Hepatocyte (in vitro differentiated cells): ENCODE results near the gene ASGR2.

ENCODE experiments used
- EZH2 ChIP-seq: fragments of 200-600 bp; sonication (generic); IDR thresholded peaks from 2 replicates; pipeline ENCODE4 v1.6.1; 2016; ENCODE audit warnings: antibody characterized with exemption, mild to moderate bottlenecking, borderline replicate concordance
- EZH2phosphoT487 ChIP-seq: fragments of 200-600 bp; sonication (generic); IDR thresholded peaks from one replicate; pipeline ENCODE4 v1.6.1; 2018; ENCODE audit warnings: antibody characterized with exemption, mild to moderate bottlenecking, low read depth, moderate library complexity; ENCODE audit not compliant: unreplicated experiment, severe bottlenecking
- TF ChIP-seq, protein P1 (sequence below): fragments of 200-600 bp; sonication (generic); IDR thresholded peaks from 2 replicates; pipeline ENCODE4 v1.5.1; 2016; ENCODE audit warnings: antibody characterized with exemption, mild to moderate bottlenecking; ENCODE audit not compliant: poor library complexity

GRCh38 chr17:7119314-7119713 lies 4.7 kb upstream of the ASGR2 start:
- TF ChIP-seq, protein P1, sequence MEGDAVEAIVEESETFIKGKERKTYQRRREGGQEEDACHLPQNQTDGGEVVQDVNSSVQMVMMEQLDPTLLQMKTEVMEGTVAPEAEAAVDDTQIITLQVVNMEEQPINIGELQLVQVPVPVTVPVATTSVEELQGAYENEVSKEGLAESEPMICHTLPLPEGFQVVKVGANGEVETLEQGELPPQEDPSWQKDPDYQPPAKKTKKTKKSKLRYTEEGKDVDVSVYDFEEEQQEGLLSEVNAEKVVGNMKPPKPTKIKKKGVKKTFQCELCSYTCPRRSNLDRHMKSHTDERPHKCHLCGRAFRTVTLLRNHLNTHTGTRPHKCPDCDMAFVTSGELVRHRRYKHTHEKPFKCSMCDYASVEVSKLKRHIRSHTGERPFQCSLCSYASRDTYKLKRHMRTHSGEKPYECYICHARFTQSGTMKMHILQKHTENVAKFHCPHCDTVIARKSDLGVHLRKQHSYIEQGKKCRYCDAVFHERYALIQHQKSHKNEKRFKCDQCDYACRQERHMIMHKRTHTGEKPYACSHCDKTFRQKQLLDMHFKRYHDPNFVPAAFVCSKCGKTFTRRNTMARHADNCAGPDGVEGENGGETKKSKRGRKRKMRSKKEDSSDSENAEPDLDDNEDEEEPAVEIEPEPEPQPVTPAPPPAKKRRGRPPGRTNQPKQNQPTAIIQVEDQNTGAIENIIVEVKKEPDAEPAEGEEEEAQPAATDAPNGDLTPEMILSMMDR, result no peak
- no peak for TF ChIP-seq EZH2
- TF ChIP-seq EZH2phosphoT487, result no peak
